Measurements from ENCODE around the gene ZNF143. TPM values are rescaled to one million over a fixed set of nuclear protein-coding genes. Genes with fewer than 3 reads are reported as not detected.

Gene ZNF143
- total RNA-seq, 1 donor from 2014 or later: 30.3 TPM

GRCh38 chr11:9518835-9519410 lies 58.1 kb downstream of the ZNF143 start:
- peaks cover 3% of the 10 kb centered on the region for H3K4me1 Mint-ChIP-seq (ENCODE audit: unreplicated experiment)
- H3K9me3 Mint-ChIP-seq: no peaks in the 10 kb centered on the region
- H3K4me3 Mint-ChIP-seq: no peak overlapping the region
- no peaks in the 10 kb centered on the region for H3K27me3 Mint-ChIP-seq
- H3K27ac Mint-ChIP-seq: no peak overlapping the region
- DNase-seq (ENCODE audit: extremely low spot score, unreplicated experiment): no peak
- H3K36me3 Mint-ChIP-seq: peaks cover 41% of the 10 kb centered on the region
- no peak for TF ChIP-seq CTCF (conservative IDR thresholded peaks at IDR 0.05)

- Mint-ChIP-seq H3K9me3 (no peaks in the 10 kb centered on the region), H3K27ac (no peak overlapping the region), H3K27me3 (no peaks in the 10 kb centered on the region)
Observed at GRCh38 chr11:9524001-9524400, 63.2 kb downstream of the ZNF143 start.

GRCh38 chr11:9525116-9525515 lies 64.3 kb downstream of the ZNF143 start:
- no peak for DNase-seq (ENCODE audit: extremely low spot score, unreplicated experiment)
- no peak overlapping the region for H3K27ac Mint-ChIP-seq
- H3K27me3 Mint-ChIP-seq: no peaks in the 10 kb centered on the region
- H3K36me3 Mint-ChIP-seq: peaks cover 22% of the 10 kb centered on the region
- no peaks in the 10 kb centered on the region for H3K9me3 Mint-ChIP-seq
- peaks cover 40% of the 10 kb centered on the region for H3K4me1 Mint-ChIP-seq (ENCODE audit: unreplicated experiment)
- TF ChIP-seq CTCF (conservative IDR thresholded peaks at IDR 0.05): no peak
- H3K4me3 Mint-ChIP-seq: no peak overlapping the region

More at GRCh38 chr11:9524001-9524400, 63.2 kb downstream of the ZNF143 start:
- DNase-seq (ENCODE audit: extremely low spot score, unreplicated experiment): no peak
- Mint-ChIP-seq H3K4me3 (no peak overlapping the region), H3K36me3 (peaks cover 22% of the 10 kb centered on the region), H3K4me1 (ENCODE audit: unreplicated experiment) (peaks cover 32% of the 10 kb centered on the region)
- TF ChIP-seq CTCF (conservative IDR thresholded peaks at IDR 0.05): no peak

GRCh38 chr11:9527481-9528135 lies 66.8 kb downstream of the ZNF143 start:
- H3K36me3 Mint-ChIP-seq: peaks cover 19% of the 10 kb centered on the region
- no peak for TF ChIP-seq CTCF (conservative IDR thresholded peaks at IDR 0.05)
- peaks cover 43% of the 10 kb centered on the region for H3K4me1 Mint-ChIP-seq (ENCODE audit: unreplicated experiment)
- peak overlapping the region; percentile 61 for H3K27ac Mint-ChIP-seq
- no peak overlapping the region for H3K4me3 Mint-ChIP-seq
- DNase-seq (ENCODE audit: extremely low spot score, unreplicated experiment): no peak
- no peaks in the 10 kb centered on the region for H3K9me3 Mint-ChIP-seq
- no peaks in the 10 kb centered on the region for H3K27me3 Mint-ChIP-seq

- no peaks in the 10 kb centered on the region for H3K27me3 Mint-ChIP-seq
- DNase-seq (ENCODE audit: extremely low spot score, unreplicated experiment): no peak
- TF ChIP-seq CTCF (conservative IDR thresholded peaks at IDR 0.05): no peak
- no peak overlapping the region for H3K4me3 Mint-ChIP-seq
- H3K4me1 Mint-ChIP-seq (ENCODE audit: unreplicated experiment): peaks cover 43% of the 10 kb centered on the region
- H3K27ac Mint-ChIP-seq: peak overlapping the region; percentile 61
- H3K9me3 Mint-ChIP-seq: no peaks in the 10 kb centered on the region
- H3K36me3 Mint-ChIP-seq: peaks cover 16% of the 10 kb centered on the region
Observed at GRCh38 chr11:9528136-9528501, 67.3 kb downstream of the ZNF143 start.

Data from type B pancreatic cell (in vitro differentiated cells).